HTERT RPE-1 (cell line): ENCODE measurements around the gene MZF1.
"Not testable (repeated sequence)": the region's sequence is repeated elsewhere in the genome, so short reads cannot be mapped to it uniquely, and the experiment has no call there.

Experiments
- in situ Hi-C: fragments of 300-500 bp; cut with MboI; formaldehyde crosslinking; loops from 4 replicates; pipeline ENCODE4 v1.14.3; 2020; ENCODE audit warnings: low sequenced_read_pairs

Gene MZF1

GRCh38 chr19:58572818-58573657 is at the start of gene MZF1:
Gene MZF1, minus strand, starts transcription at chr19:58573335. Its CDS starts 1,946 bp downstream, at chr19:58571389.
- in situ Hi-C loops = no loop called here

GRCh38 chr19:58607213-58607612 is 34.1 kb upstream of the MZF1 start:
- in situ Hi-C loops = not testable (repeated sequence)

- in situ Hi-C loops = not testable (repeated sequence)
Observed at GRCh38 chr19:58606251-58606896, 33.2 kb upstream of the MZF1 start.

GRCh38 chr19:58586133-58586765 is 13.1 kb upstream of the MZF1 start:
- in situ Hi-C loops = no loop called here

GRCh38 chr19:58585442-58586132 is 12.5 kb upstream of the MZF1 start:
- in situ Hi-C loops = no loop called here

GRCh38 chr19:58584498-58585441 is 11.6 kb upstream of the MZF1 start:
- in situ Hi-C loops = no loop called here

- in situ Hi-C loops = no loop called here
Observed at GRCh38 chr19:58582985-58583384, 9.8 kb upstream of the MZF1 start.

GRCh38 chr19:58581227-58582141 is 8.3 kb upstream of the MZF1 start:
- in situ Hi-C loops = no loop called here

- in situ Hi-C loops = no loop called here
Observed at GRCh38 chr19:58579473-58580142, 6.5 kb upstream of the MZF1 start.

- in situ Hi-C loops = no loop called here
Observed at GRCh38 chr19:58578012-58578925, 5.1 kb upstream of the MZF1 start.

- in situ Hi-C loops = not testable (repeated sequence)
Observed at GRCh38 chr19:58577581-58577980, 4.4 kb upstream of the MZF1 start.

- in situ Hi-C loops = no loop called here
Observed at GRCh38 chr19:58575183-58576041, 2.3 kb upstream of the MZF1 start.

GRCh38 chr19:58573658-58574164 is 576 bp upstream of the MZF1 start:
- in situ Hi-C loops = no loop called here

GRCh38 chr19:58572026-58572817 is 913 bp downstream of the MZF1 start:
- in situ Hi-C loops = no loop called here

- in situ Hi-C loops = no loop called here
Observed at GRCh38 chr19:58571575-58571947, 1.6 kb downstream of the MZF1 start.
